Left lung (tissue), 10 donors: ENCODE data around the gene PARP15. TPM values are rescaled to one million over a fixed set of nuclear protein-coding genes. Genes with fewer than 3 reads are reported as not detected.
A peak's percentile ranks its signal among the peaks of the same experiment; 100 is the strongest.

ENCODE experiments used
- ATAC-seq: fragments of 200-7000 bp; cut with Tn5 transposase; one replicate; pipeline ENCODE4 v1.9.1; 2020; ENCODE audit warnings: moderate library complexity
- DNase-seq, 4 donors: peaks; one replicate each; pipeline ENCODE4 v3.0.0-alpha.2; 2013 to 2020
- H3K27ac ChIP-seq, 2 donors: fragments of 200-600 bp; sonication (generic) in 1 of 2; one replicate each; pipeline versions ENCODE4 v1.5.0 to v1.8.0; 2020 to 2021
- H3K27me3 ChIP-seq, 2 donors: fragments of 200-600 bp; sonication (generic) in 1 of 2; one replicate each; pipeline versions ENCODE4 v1.5.0 to v1.8.0; 2020 to 2021
- H3K36me3 ChIP-seq, 2 donors: fragments of 200-600 bp; sonication (generic) in 1 of 2; one replicate each; pipeline versions ENCODE4 v1.5.0 to v1.8.0; 2020 to 2021
- H3K4me1 ChIP-seq, 2 donors: fragments of 200-600 bp; one replicate each; pipeline ENCODE4 v1.8.0; 2021
- H3K4me3 ChIP-seq, 2 donors: fragments of 200-600 bp; sonication (generic) in 1 of 2; one replicate each; pipeline versions ENCODE4 v1.5.0 to v1.8.0; 2020 to 2021; ENCODE audit warnings: mild to moderate bottlenecking in 1 of 2
- H3K9me3 ChIP-seq, 2 donors: fragments of 200-600 bp; sonication (generic) in 1 of 2; one replicate each; pipeline versions ENCODE4 v1.5.0 to v1.8.0; 2020 to 2021
- CTCF ChIP-seq, 2 donors: fragments of 200-600 bp; sonication (generic) in 1 of 2; IDR thresholded peaks; one replicate each; pipeline versions ENCODE4 v1.5.0 to v1.8.0; 2021; ENCODE audit warnings: antibody characterized with exemption in 2 of 2
- intact Hi-C, 2 donors: fragments of 100-400 bp; cut with DNase I; formaldehyde crosslinking; loops; one replicate each; pipeline versions ENCODE4 v1.11.2 to v1.14.2; 2022
- polyA plus RNA-seq, 6 donors: library from polyadenylated mRNA; unstranded; fragments of 120-200 nt; gene quantifications; one replicate each; pipeline ENCODE4 v1.2.1, GENCODE V29; 2013; ENCODE audit not compliant: insufficient read length in 6 of 6
- total RNA-seq, 2 donors: library from RNA; stranded (reverse); fragmentation: NEBNext Ultra II Directional; extraction: Animal tissue kit (Norgen Biotek cat#: 25700); gene quantifications; one replicate each; pipeline ENCODE4 v1.2.1, GENCODE V29; 2021
- donor health status: DM: no; HTN: yes; CAD: no.
- donor health status: DM: no; HTN: no; CAD: no.

The PARP15 gene
- total and polyA plus RNA-seq, 8 donors, result 0.51 to 5.8 (median 0.99) TPM

- H3K27me3 ChIP-seq, result no peaks in the 10 kb centered on the region
- no peaks in the 10 kb centered on the region for H3K9me3 ChIP-seq
- H3K4me3 ChIP-seq, result no peak overlapping the region
- H3K27ac ChIP-seq, result peak overlapping the region in 1 of 2 donors; percentile 58
- peak; percentile 1 for ATAC-seq
- H3K36me3 ChIP-seq, result peaks cover 0 to 82% of the 10 kb centered on the region in 2 donors
- no peak for DNase-seq
- TF ChIP-seq CTCF (IDR thresholded peaks at IDR 0.05), result no peak
- intact Hi-C loops, result no loop called here
- peaks cover 8 to 75% of the 10 kb centered on the region in 2 donors for H3K4me1 ChIP-seq
Observed at GRCh38 chr3:122568755-122569154, 8.7 kb upstream of the PARP15 start.

- peaks cover 0 to 6% of the 10 kb centered on the region in 2 donors for H3K27me3 ChIP-seq
- DNase-seq (peak in 1 of 4 donors; percentile 61), ATAC-seq (peak; percentile 85)
- H3K27ac ChIP-seq, result peak overlapping the region; percentile 40 to 55
- H3K4me3 ChIP-seq, result no peak overlapping the region
- peaks cover 0 to 68% of the 10 kb centered on the region in 2 donors for H3K36me3 ChIP-seq
- no peaks in the 10 kb centered on the region for H3K9me3 ChIP-seq
- H3K4me1 ChIP-seq, result peaks cover 8 to 52% of the 10 kb centered on the region in 2 donors
- no peak for TF ChIP-seq CTCF (IDR thresholded peaks at IDR 0.05)
- intact Hi-C loops, result no loop called here
Observed at GRCh38 chr3:122572940-122573412, 4.5 kb upstream of the PARP15 start.

- ATAC-seq, result peak; percentile 9
- TF ChIP-seq CTCF (IDR thresholded peaks at IDR 0.05), result no peak
- intact Hi-C loops, result no loop called here
- no peaks in the 10 kb centered on the region for H3K9me3 ChIP-seq
- H3K27ac ChIP-seq, result no peak overlapping the region
- no peak overlapping the region for H3K4me3 ChIP-seq
- no peak for DNase-seq
- H3K36me3 ChIP-seq, result peaks cover 0 to 35% of the 10 kb centered on the region in 2 donors
- H3K27me3 ChIP-seq, result peaks cover 0 to 6% of the 10 kb centered on the region in 2 donors
- peaks cover 6 to 33% of the 10 kb centered on the region in 2 donors for H3K4me1 ChIP-seq
Observed at GRCh38 chr3:122576174-122576940, 1.1 kb upstream of the PARP15 start.

GRCh38 chr3:122578069-122578740 is 755 bp downstream of the PARP15 start:
- ATAC-seq, result no peak

More at GRCh38 chr3:122578069-122578740, 755 bp downstream of the PARP15 start:
- intact Hi-C loops, result no loop called here
- no peak for TF ChIP-seq CTCF (IDR thresholded peaks at IDR 0.05)
- Histone ChIP-seq H3K36me3 (peaks cover 0 to 16% of the 10 kb centered on the region in 2 donors), H3K4me3 (peak overlapping the region; percentile 32 to 50), H3K4me1 (peaks cover 3 to 22% of the 10 kb centered on the region in 2 donors), H3K27me3 (peaks cover 0 to 6% of the 10 kb centered on the region in 2 donors), H3K27ac (peak overlapping the region in 1 of 2 donors; percentile 72), H3K9me3 (peaks cover 4 to 16% of the 10 kb centered on the region in 2 donors)
- no peak for DNase-seq
